ENCODE data around the gene NUDT15.

GRCh38 chr13:48000559-48001113 lies 36.9 kb upstream of the NUDT15 start:
- TF ChIP-seq CTCF (IDR thresholded peaks at IDR 0.05 in 4 of 5, conservative IDR thresholded peaks at IDR 0.05 in 1 of 5) (no peak), POLR2A (IDR thresholded peaks at IDR 0.05) (no peak)

Data from gastrocnemius medialis (tissue), 4 donors.